ENCODE results near the gene DRG1.

DNA sequence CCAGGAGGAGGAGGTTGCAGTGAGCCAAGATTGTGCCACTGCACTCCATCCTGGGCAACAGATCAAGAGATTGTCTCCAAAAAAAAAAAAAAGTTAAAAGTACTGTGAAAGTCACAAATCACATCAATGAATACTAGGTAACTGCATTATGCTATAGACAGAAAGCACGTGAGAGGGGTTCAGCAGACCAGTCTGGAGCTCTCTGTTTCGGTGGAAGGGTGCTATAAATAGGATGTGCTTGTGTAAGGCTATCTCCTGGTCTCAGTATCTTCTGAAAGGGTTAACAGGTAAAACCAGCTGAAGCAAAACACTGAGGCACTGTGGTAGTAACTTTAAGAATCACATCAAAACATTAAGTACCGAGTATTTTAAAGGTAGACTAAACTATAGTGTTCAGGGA, 46.8 kb downstream of the DRG1 start:
- TF ChIP-seq, protein P1, sequence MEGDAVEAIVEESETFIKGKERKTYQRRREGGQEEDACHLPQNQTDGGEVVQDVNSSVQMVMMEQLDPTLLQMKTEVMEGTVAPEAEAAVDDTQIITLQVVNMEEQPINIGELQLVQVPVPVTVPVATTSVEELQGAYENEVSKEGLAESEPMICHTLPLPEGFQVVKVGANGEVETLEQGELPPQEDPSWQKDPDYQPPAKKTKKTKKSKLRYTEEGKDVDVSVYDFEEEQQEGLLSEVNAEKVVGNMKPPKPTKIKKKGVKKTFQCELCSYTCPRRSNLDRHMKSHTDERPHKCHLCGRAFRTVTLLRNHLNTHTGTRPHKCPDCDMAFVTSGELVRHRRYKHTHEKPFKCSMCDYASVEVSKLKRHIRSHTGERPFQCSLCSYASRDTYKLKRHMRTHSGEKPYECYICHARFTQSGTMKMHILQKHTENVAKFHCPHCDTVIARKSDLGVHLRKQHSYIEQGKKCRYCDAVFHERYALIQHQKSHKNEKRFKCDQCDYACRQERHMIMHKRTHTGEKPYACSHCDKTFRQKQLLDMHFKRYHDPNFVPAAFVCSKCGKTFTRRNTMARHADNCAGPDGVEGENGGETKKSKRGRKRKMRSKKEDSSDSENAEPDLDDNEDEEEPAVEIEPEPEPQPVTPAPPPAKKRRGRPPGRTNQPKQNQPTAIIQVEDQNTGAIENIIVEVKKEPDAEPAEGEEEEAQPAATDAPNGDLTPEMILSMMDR (IDR thresholded peaks at IDR 0.05; ENCODE audit: insufficient read depth, low read length, poor library complexity, severe bottlenecking): no peak
- TF ChIP-seq EZH2phosphoT487 (conservative IDR thresholded peaks at IDR 0.05; ENCODE audit: low read length): no peak

Measured in SU-DHL-6 (cell line).